ENCODE data around the gene MYL7.

The MYL7 gene

GRCh38 chr7:44100458-44101302 lies 40.5 kb downstream of the MYL7 start:
- no peak for DNase-seq (ENCODE audit: low read depth in 2 of 2)

GRCh38 chr7:44099669-44100068 lies 41.5 kb downstream of the MYL7 start:
- no peak for DNase-seq (ENCODE audit: low read depth in 2 of 2)

GRCh38 chr7:44098092-44099068 lies 42.8 kb downstream of the MYL7 start:
- DNase-seq (ENCODE audit: low read depth in 2 of 2), result no peak

GRCh38 chr7:44097064-44097932 lies 43.8 kb downstream of the MYL7 start:
- no peak for DNase-seq (ENCODE audit: low read depth in 2 of 2)

- DNase-seq (ENCODE audit: low read depth in 2 of 2), result no peak
Observed at GRCh38 chr7:44096326-44096881, 44.7 kb downstream of the MYL7 start.

GRCh38 chr7:44095781-44096180 lies 45.4 kb downstream of the MYL7 start:
- DNase-seq (ENCODE audit: low read depth in 2 of 2), result no peak

GRCh38 chr7:44094883-44095592 lies 46.1 kb downstream of the MYL7 start:
- no peak for DNase-seq (ENCODE audit: low read depth in 2 of 2)

GRCh38 chr7:44094365-44094764 lies 46.8 kb downstream of the MYL7 start:
- DNase-seq (ENCODE audit: low read depth in 2 of 2), result no peak

GRCh38 chr7:44093102-44093641 lies 48.0 kb downstream of the MYL7 start:
- no peak for DNase-seq (ENCODE audit: low read depth in 2 of 2)

Data from stimulated activated CD8-positive, alpha-beta memory T cell treated with anti-CD3 and anti-CD28 coated beads, Interleukin-2, amount 100 ng/mL, for 48 hours (primary cell).